Stimulated activated CD8-positive, alpha-beta memory T cell treated with anti-CD3 and anti-CD28 coated beads, Interleukin-7, amount 100 ng/mL, for 24 hours (primary cell): Measurements from ENCODE around the gene PCNX1.
A peak's percentile ranks its signal among the peaks of the same experiment; 100 is the strongest.
"Not testable (repeated sequence)": the region's sequence is repeated elsewhere in the genome, so short reads cannot be mapped to it uniquely, and the experiment has no call there.

ENCODE experiments used
- DNase-seq: peaks from one replicate; pipeline ENCODE4 v3.0.0-alpha.2; 2020; ENCODE audit warnings: low read depth

Gene PCNX1

DNA sequence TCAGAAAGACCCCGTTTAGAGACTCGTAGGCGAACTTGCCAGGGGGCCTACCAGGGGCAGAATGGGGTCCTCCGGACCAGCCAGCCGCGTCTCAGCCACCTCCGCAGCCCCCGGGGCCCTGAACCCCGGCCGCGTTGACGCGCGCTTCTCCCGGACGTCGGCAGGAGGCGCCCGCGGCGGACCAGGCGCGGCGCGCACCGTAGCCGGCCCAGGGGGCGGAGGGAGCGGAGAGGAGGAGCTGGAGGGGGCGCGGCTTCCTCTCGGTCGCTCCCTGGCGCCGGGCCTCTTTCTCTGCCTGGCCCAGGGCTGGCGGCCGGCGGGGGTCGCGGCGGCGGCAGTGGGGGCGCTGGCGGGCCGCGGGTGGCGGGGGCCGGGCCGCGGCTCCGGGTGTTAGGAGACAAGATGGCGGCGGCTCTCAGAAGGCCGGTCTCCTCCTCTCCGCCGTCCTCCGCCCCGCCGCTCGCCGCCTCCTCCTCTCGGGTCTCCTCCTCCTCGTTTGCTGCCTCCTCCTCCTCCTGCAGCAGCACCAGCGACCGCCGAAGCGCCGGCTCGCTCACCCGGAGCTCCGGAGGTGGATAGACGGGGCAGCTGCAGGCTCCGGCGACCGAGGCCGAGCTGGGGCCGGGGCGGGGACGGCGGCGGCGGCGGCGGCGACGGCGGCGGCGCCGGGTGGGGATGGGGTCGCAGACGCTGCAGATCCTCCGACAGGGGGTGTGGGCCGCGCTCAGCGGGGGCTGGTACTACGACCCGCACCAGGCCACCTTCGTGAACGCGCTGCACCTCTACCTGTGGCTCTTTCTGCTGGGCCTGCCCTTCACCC, at the start of gene PCNX1:
TSS of gene PCNX1 (plus strand) at position 284 of the 820 bp plus-strand sequence. CDS start at position 676, 392 bp downstream.
- peak; percentile 72 for DNase-seq

GRCh38 chr14:70857496-70857890, 49.8 kb upstream of the PCNX1 start:
- no peak for DNase-seq

DNA sequence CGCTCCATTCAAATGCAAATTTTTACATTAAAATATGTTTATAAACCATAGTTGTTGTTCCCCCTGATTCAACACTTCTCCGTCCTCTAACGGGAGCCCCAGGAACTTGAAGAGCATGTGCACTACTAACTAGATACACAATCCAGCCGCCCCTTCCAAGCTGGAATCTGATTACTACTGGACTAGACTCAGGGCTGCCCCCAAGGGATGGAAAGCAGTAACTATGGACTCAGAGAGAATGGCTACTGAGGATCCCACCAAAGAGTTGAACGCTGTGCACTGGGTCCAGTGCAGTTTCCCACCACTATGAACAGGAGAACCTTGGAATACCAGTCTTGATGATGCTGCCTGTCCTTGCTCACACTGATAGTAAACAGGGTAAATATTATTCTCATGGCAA, 48.6 kb upstream of the PCNX1 start:
- DNase-seq = no peak

GRCh38 chr14:70866992-70867391, 40.3 kb upstream of the PCNX1 start:
- DNase-seq = not testable (repeated sequence)

GRCh38 chr14:70871001-70871400, 36.3 kb upstream of the PCNX1 start:
- no peak for DNase-seq

DNA sequence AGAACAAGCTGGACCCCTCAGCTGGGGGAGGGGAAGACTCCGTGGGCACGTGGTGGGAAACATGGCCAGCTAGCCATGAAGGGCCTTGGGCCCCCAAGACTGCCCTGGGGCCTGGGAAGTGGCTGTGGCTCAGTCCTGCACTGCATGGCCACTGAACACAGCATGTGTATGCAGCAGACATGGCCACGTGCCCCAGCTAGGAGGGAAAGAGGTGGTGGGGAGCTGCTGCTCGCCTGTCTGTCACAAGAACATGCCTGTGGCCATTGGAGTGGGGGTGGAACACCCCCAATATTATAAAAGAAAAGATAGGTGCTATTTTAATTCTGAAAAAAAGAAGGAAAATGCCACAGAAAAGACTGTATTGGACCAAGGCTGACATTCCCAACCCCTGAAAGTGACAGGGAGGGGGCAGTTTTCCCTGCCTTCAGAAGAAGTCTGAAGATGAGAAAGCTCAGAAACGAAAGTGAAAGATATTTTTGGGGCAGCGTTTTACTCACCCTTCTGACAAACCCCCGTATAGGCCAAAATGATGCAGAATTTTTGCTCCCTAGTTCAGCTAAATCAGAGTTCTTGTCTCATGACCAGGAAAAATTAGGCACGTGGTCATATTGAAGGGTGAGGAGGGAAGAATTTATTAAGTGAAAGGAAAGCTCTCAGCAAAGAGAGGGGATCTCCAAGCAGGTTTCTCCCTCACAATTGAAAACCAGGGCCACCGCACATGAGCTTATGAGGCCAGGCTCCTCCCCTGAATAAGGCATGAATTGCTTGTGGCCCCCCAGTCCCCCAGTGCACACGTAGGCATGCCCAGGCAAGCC, 35.2 kb upstream of the PCNX1 start:
- no peak for DNase-seq

DNA sequence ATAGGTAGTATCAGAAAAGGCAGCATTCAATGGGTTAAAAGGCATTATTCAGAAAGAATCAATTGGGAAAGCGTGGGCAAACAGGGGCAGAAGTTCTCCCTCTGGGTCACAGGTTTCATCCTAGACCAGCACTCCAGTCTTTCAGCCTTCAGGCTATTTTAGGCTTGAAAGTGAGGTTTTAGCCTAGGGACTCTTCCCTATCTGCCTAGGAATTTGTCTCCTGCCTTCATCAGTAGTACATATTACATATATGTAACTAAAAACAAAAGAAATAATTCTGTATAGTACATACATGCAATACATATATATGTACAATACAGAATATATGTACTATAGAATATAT, 34.6 kb upstream of the PCNX1 start:
- DNase-seq = no peak

DNA sequence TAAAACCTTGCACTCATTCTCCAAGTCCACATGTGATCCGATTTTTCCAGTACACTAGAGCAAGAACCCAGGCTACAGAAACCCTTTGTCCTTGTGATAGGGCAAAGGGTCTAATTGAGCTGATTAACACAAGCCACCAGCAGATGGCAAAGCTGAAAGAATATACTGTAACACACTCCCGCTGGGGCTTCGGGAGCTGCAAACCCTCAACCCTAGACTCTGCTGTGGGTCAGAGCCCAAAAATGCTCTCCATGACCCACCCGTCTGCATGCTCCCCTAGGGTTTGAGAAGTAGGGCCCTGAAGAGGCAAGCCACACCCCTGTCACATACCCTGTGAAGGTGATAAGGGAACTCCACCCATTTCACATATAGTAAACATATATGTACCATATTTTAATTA, 33.6 kb upstream of the PCNX1 start:
- no peak for DNase-seq

GRCh38 chr14:70875811-70876460, 31.3 kb upstream of the PCNX1 start:
- not testable (repeated sequence) for DNase-seq

DNA sequence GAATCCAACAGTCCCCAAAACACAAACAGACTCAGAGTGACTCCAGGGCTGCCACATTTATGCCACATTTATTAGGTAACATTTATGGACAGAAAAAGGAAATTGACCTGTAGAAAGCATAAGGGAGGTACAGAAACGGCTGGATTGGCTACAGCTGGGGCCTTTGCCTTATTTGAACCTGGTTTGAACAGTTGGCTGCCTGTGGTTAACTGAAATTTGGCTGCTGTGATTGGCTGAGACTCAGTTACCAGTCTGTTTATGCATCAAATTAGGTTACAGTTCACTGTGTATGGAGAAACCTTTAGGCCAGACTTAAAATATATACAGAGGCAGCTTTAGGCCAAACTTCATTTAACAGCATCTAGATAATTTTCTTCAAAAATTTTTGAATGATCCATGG, 27.8 kb upstream of the PCNX1 start:
- DNase-seq = no peak

GRCh38 chr14:70880888-70881287, 26.4 kb upstream of the PCNX1 start:
- DNase-seq = not testable (repeated sequence)

DNA sequence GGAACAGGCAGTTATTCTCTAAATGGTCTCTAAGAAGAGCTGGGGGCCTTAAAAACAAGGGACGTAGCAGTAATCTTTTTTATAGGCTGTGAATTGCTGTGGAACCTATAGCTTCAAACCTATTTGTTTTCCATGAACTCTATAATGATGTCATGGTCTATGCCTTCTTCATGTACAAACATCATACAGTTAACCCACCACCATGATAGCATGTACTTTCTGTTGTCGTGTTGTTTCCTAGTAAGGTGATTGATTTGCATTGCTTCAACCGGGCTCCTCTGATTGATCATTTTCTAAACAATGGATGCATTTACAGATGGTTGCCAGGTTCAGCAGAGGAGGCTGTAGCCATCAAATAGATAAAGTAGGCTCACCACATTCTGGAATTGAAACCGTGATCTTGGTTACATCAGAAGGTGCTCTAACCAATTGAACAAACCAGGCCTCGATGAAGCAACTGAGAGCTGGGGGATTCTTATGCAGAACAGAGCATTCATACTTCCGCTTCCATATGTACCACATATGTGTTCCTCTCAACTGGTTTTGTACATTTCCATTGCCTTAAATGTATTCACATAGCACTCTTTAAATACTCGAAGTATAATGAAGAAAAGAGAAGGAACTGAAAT, 25.6 kb upstream of the PCNX1 start:
- DNase-seq = no peak

- DNase-seq = no peak
Measured at GRCh38 chr14:70882776-70883492, 24.3 kb upstream of the PCNX1 start.

GRCh38 chr14:70884595-70885342, 22.5 kb upstream of the PCNX1 start:
- DNase-seq = no peak

- DNase-seq = no peak
Measured at GRCh38 chr14:70885343-70886022, 21.8 kb upstream of the PCNX1 start.

GRCh38 chr14:70886421-70887206, 20.6 kb upstream of the PCNX1 start:
- DNase-seq = no peak

GRCh38 chr14:70887207-70887681, 20.0 kb upstream of the PCNX1 start:
- DNase-seq = no peak

DNA sequence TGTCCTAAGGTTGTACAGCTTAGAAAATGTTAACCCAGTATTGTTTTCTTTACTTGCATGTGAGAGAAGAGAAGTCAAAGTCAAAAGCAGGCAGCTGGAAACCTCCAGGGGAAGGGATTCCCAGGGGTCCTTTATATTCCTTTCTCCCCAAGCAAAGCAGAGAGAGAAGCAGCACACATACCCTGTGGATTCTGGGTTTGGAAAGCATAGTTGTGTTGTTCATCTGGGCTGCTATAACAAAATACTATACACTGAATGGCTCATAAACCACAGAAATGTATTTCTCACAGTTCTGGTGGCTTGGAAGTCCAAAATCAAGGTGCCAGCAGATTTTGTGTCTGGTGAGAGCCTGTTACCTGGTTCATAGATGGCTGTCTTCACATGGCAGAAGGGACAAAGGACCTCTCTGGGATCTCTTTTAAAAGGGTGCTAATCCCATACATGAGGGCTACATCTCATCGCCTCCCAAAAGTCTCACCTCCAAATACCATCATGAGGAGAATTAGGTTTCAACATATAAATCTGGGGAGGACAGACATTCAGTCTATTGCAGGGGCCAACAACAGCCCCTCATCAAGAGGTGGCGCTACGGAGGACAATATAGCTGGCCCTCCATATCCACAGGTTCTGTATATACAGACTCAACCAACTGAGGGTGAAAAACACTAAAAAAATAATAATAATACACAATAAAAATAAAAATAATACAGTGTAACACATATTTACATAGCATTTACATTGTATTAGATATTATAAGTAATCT, 19.3 kb upstream of the PCNX1 start:
- DNase-seq = no peak
